GM18517 (cell line): ENCODE measurements around the gene CEP85L.

Source experiments
- ATAC-seq: cut with Tn5 transposase; IDR thresholded peaks from one replicate; pipeline ENCODE4 v1.9.1; 2021; ENCODE audit warnings: mild to moderate bottlenecking, moderate library complexity; ENCODE audit not compliant: unreplicated experiment

The CEP85L gene

DNA sequence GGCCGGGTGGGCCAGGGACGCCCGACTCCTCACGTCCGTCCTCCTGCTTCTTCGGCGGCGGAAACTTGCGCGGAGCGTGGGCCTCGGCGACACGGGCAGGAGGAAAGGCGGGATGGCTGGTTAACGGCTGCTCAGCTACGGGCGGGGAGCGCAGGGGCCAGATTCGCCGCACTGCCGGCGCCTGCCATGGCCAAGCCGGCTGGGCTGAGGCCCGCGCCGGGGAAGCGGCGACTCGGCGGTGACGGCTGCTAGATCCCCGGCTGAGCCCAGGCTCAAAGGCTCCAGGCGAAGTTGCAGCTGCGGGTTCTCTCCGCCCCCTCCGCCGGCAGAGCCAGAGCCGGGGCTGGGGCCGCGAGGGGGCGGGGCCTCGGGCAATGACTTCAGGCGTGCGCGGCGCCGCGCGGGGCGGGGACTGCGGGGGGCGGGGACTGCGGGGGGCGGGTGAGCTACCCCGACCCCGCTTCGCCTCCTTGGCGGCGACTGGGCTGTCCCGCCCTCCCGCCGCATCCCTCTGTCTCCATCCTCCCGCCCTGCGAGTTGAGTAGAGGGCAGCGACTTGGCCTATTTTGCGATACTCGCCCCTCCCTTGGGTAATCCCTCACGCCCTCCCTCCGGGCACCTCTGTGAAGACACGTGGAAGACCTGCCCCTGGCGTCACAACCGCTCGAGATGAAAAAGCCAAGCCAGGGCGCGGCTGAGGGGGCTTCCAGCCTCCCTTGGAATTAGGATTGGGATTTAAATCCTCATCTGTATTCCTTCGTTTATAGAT, at the start of gene CEP85L:
Gene CEP85L, minus strand, starts transcription at position 310 of the 769 bp plus-strand sequence. CDS start 322 bp downstream, outside the sequence.
- peak; percentile 78 for ATAC-seq

- ATAC-seq: no peak
Measured at GRCh38 chr6:118700531-118700930, 49.1 kb upstream of the CEP85L start.

- no peak for ATAC-seq
Measured at GRCh38 chr6:118697554-118697953, 46.2 kb upstream of the CEP85L start.

DNA sequence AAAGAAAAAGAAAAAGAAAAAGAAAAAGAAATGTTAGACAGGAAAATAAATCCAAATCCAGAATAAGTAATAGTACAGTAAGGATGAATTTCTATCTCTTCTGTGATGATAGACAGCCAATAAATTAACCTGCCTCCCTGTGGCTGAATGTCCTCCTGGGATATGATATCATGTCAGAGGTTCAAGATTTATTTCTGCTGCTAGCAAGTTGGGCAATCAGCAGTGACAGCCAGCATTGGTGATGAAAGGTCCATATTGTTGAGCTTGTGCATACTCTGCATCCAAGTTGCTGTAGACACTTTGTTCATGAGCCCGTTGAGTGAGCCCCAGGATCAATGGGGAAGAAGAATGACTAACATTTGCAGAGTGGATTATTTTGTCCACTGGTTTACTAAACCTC, 44.9 kb upstream of the CEP85L start:
- no peak for ATAC-seq

DNA sequence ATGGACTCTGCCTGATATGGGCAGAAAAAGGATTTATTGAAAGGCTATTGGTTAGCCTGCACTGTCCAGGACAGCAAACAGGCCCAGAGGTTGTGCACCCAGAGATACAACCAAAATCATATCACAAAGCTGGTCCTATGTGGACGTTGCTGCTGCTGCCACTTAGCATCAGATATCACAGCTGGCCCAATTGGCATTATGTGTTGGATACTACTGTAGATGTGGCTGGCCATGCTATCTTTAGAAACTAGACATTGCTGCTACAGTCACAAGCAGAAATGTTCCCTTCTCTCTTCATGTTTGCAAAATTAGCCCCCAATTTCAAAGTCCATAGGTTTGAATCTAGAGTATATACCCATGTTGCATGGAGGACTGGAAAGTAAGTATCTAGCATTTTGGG, 42.2 kb upstream of the CEP85L start:
- ATAC-seq: no peak

DNA sequence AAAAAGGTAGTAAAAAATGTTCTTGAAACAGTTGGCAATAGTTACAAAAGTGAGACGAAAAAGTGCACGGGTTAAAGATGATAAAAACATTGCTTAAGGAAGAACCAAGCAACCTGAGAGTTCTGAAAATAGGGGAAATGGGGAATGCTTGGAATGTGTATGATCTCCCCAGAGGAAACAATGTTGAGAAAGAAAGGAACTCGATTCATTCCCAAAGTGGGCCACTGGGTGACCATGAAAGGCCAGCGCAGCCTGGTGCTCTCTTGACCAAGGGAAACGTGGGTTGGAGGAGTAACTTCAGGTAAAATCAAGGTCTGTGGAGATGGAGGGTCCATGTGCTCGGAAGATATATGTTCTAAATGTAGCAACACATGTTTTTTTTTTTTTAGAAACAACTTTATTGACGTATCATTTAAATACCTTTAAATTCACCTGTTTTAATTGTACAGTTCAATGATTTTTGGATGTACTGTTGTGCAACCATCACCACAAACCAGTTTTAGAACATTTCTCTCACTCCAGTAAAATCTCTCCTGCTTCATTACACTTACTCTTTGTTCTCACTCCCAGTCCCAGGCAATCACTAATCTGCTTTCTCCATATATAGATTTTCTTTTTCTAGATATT, 34.5 kb upstream of the CEP85L start:
- ATAC-seq: no peak

GRCh38 chr6:118683881-118684872, 32.8 kb upstream of the CEP85L start:
- ATAC-seq: no peak

GRCh38 chr6:118680452-118681095, 29.2 kb upstream of the CEP85L start:
- ATAC-seq: no peak

DNA sequence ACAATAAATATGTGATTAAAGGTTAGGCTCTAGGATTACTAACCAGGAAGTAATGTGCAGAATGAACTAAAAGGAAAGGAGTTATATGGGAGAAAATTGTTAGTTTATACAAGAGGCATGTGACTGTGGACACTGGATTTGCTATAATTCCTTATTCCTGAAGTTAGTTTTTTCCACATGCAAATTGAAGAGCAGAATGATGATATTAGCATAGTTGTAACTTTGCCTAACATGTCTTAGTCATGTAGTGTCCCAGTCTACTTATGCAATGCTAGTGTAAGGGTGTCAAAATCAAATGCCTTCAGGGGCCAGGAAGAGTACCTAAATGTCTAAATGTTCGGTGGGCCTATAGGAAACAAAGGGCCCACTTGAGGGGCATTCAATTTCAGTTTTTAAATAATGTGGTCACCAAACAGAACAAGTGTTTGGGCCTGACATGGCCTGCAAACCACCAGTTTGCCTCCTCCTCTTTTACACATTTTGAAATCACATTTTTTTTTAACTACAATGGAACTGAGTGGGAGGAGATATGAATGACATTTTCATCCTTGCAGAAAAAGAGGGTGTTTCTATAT, 28.0 kb upstream of the CEP85L start:
- no peak for ATAC-seq

DNA sequence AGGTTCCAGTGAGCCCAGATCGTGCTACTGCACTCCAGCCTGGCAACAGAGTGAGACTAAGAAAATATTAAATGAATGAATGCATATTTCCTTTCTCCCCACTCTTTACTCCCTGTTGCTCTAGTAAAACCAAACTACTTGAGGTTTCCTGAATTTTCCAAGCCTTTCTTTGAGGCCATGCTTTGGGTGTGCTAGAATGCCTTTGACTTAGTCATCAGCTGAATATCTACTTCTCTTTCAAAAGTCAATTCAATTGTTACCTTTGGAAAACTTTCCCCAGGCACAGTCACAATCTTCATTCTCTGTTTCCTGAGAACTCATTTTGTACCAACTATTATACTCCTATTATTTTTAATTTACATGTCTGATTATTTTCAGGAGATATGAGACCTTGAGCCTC, 27.5 kb upstream of the CEP85L start:
- no peak for ATAC-seq

GRCh38 chr6:118677193-118677592, 25.8 kb upstream of the CEP85L start:
- ATAC-seq: no peak

DNA sequence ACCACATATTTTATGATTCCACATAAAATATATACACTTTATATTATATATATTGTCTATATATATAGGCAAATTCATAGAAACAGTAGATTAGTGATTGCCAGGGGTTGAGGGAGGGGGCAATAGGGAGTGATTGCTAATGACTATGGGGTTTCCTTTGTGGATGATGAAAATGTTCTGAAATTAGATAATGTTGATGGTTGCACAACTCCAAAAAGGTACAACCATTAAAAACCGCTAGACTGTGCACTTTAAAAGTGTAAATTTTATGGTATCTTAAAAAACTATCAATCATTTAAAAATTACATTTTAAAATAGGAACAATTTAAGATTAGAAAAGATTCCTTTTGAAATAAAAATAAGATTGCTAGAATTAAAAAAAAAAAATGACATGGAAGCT, 23.8 kb upstream of the CEP85L start:
- ATAC-seq: no peak

GRCh38 chr6:118674772-118675171, 23.4 kb upstream of the CEP85L start:
- no peak for ATAC-seq

- no peak for ATAC-seq
Measured at GRCh38 chr6:118672678-118673077, 21.3 kb upstream of the CEP85L start.

DNA sequence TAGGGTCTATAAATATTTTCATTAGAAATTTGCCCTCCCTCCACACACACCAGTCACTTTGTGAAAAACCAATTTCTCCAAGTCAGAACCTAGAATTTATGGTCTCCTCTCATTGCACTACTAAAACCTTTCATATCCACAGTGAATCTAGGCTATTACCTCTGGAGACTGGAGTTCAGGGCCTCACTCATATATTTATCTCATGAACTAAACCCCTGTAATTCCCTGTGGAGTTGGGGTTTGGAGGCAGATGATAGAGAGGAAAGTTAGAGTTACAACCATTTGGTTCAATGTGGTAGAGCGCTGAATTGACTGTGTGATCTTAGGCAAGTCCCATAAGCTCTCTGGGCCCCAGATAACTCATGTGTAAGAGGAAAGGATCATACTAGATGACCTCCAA, 18.2 kb upstream of the CEP85L start:
- no peak for ATAC-seq

- ATAC-seq: no peak
Measured at GRCh38 chr6:118668761-118669385, 17.5 kb upstream of the CEP85L start.

- ATAC-seq: no peak
Measured at GRCh38 chr6:118667988-118668387, 16.6 kb upstream of the CEP85L start.

DNA sequence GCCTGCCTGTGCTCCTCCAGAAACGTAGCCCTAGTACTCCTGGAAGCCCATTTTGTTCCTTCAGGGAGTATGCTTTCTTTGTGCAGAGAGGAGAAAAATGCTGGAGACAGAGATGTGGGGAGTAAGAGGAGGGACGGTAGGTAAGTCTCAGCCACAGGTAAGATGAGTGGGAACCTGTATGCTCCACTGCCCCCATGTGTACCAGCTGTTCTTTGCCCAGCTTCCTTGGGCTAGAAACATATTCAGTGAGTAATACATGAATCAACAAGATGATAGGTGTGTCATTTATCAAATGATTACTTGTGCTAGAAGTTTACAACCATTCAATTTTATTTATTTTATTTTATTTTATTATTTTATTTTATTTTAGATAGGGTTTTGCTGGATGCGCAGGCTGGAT, 13.6 kb upstream of the CEP85L start:
- peak; percentile 57 for ATAC-seq

DNA sequence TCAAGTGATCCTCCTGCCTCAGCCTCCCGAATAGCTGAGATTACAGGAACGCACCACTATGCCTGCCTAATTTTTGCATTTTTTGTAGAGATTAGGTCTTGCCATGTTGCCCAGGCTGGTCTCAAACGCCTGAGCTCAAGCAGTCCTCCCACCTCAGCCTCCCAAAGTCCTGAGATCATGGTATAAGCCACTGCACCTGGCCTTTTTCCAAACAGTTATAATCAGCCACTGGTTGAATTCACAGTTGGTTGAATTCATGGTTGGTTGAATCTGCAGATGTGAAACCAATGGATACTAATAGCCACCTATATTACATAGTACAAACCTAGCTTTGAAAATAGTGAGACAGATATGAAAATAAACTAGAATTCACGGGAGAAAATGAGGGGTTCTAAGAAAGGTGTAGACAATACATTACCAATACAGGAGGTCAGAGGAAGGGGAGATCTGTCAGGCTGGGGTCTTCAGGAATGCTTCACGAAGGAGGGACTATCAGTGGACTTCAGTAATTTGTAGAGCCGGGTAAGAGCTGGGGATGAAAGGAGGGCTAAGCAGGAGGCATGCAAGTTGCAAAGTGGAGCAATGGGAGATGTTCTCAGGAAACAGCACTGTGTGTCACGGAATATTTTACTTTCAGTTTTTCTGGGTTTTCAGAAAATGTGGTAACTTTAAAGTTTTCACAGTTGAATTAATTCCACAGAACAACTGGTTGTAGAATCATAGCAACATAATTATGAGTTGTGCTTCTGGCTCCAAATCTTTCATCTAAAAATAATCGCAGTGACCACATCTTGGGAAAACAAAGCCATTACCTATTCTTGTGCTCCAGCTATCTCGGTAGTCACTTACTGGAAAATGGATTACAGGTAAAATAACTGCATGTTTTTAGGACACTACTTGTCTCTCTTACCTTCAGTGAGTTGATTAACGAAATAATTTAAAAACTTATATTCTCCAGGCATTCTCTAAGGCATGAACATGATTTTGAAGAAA, 12.9 kb upstream of the CEP85L start:
- no peak for ATAC-seq
